Measurements from ENCODE around the gene ERI3. TPM values are rescaled to one million over a fixed set of nuclear protein-coding genes. Genes with fewer than 3 reads are reported as not detected.

ERI3 gene
- total and polyA plus RNA-seq, 2 of the 13 experiments (the other 11 are each of a cell fraction or from before 2014, with no cell fraction given) = 35.6 to 35.9 TPM

DNA sequence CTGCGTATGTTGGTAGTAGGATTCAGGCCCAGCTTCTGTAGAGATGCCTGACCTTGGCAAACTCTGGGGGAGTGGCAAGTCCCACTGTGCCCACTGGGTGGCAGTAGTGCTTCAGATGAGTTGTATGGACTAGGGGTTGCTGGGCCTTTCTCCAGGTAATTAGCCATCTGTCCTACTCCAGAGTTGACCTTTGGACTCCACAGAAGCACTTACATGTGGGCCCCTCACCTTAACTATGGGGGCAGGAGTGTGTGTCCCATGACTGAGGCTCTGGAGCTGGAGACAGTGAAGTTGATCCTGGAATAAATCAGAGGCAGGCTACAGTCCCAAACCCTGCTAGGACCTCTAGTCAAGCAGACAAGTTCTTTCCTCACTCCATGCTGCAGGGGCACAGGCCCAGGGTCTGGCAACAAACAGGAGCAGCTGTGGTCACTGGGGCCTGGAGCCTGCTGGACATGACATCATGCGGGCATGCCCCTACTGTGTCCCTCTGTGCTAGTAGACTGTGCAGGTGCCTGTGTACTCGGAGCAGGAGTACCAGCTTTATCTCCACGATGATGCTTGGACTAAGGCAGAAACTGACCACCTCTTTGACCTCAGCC is 137.1 kb downstream of the ERI3 start (continued):
- peak; percentile 21; the same call in 1 of the 2 replicates for TF ChIP-seq GABPB1 (CRISPR knock-in tag; IDR thresholded peaks at IDR 0.05)
- 0 out of 2 replicates have a peak, but pooled peaks have one; percentile 43 for TF ChIP-seq ERF (CRISPR knock-in tag; IDR thresholded peaks at IDR 0.05)
- no peak for TF ChIP-seq HDAC1 (CRISPR knock-in tag; IDR thresholded peaks at IDR 0.05)
- TF ChIP-seq PCBP2 (optimal IDR thresholded peaks at IDR 0.05; ENCODE audit: low read depth, low read length, poor library complexity, severe bottlenecking) = no peak
- no peak for TF ChIP-seq HHEX (CRISPR knock-in tag; IDR thresholded peaks at IDR 0.05)
- TF ChIP-seq ZNF24 (IDR thresholded peaks at IDR 0.05) = no peak
- TF ChIP-seq ZNF543 (CRISPR knock-in tag; IDR thresholded peaks at IDR 0.05) = no peak
- no peak for TF ChIP-seq ZNF101 (CRISPR knock-in tag; IDR thresholded peaks at IDR 0.05; ENCODE audit: borderline replicate concordance, low read depth)
- TF ChIP-seq ZFY (CRISPR knock-in tag; IDR thresholded peaks at IDR 0.05) = peak; percentile 55

DNA sequence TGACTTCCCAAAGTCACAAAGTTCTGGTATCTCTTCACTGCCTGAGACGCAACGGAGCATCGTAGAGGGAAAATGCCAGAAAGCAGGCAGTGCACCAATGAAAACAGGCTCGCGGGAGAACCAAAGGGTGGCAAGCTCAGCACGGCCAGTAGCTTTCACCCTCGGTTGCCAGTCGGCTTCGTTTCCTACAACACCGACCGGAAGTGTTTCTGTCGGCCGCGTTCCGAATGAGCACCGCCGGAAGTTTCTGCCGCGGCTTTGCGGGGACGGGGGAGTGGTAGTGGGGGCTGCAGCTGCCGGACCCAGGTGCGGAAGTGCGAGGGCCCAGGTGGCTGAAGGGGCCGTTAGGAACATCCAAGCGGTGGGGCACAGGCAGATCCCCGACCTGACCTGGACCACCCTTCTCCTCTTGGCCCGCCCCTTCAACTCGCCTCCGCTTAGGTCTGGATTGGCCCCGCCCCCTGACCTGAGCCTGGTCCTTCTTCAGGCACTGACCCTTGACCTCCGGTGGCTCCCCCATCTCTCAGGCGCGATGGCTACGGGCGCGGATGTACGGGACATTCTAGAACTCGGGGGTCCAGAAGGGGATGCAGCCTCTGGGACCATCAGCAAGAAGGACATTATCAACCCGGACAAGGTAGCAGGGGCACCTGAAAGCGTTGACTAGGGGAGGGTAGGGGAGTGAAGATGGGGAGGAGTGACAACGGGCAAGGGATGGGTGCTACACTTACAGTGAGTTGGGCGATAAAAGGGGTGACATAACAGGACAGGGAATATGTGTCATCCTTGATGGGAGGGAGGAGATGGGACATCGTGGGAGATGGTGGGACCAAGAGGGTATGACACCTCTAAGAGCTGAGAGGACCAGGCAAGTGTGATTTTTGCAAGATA is 141.6 kb downstream of the ERI3 start, which contains the start of gene DMAP1:
DMAP1 (plus strand) TSS at position 250 of the 891 bp plus-strand sequence; CDS start at position 533, 283 bp downstream.
- no peaks in the 10 kb centered on the region for H3K9me3 ChIP-seq (ENCODE audit: low read length)
- H3K4me3 ChIP-seq (replicated peaks in 1 of 3; ENCODE audit: insufficient read depth in 1 of 3, low read depth in 2 of 3, low read length in 3 of 3) = peak within 1 kb of the TSS; percentile 80 to 90 (median 83)
- peak; percentile 71 for DNase-seq (ENCODE audit: low spot score)
- H3K79me2 ChIP-seq (ENCODE audit: insufficient read depth, low read length) = peaks cover 5% of the 10 kb centered on the region
- peak within 1 kb of the TSS; percentile 20 for H3K27ac ChIP-seq (ENCODE audit: extremely low read length, insufficient read depth, low read length)
- WGBS (ENCODE audit: low lambda C conversion rate) = 2% methylated on average over 23 of the region's 44 CpGs
- no peaks in the 10 kb centered on the region; a peak in 1 of 5 replicates for H3K27me3 ChIP-seq (ENCODE audit: control insufficient read depth in 1 of 2, insufficient read depth in 2 of 2, low read length in 2 of 2)
- FAIRE-seq = peak; percentile 36
- H3K36me3 ChIP-seq (replicated peaks in 1 of 2; ENCODE audit: control insufficient read depth in 1 of 2, insufficient read depth in 2 of 2, low read length in 2 of 2) = peaks cover 4 to 24% of the 10 kb centered on the region in 2 experiments
- intact Hi-C loops (cut with micrococcal nuclease; ENCODE audit: unreplicated experiment) = no loop called here
- ChIA-PET POLR2A (interaction anchor here (1.0 to 1.8 kb wide), 7 partner anchors 12 to 563 kb away, joined by 3 to 15 read pairs (median 3); partner anchors contain the start of gene KDM4A), CTCF (ENCODE audit: low intra/inter-chr PET ratio, low total read pairs) (no interaction called here)
- H2AFZ ChIP-seq (ENCODE audit: low read length) = peak within 1 kb of the TSS; percentile 88
- ATAC-seq = peak; percentile 84
- no peaks in the 10 kb centered on the region for H4K20me1 ChIP-seq (ENCODE audit: insufficient read depth, low read length)
- peak within 1 kb of the TSS; percentile 77 for H3K9ac ChIP-seq (ENCODE audit: insufficient read depth, low read depth, low read length)
- H3K4me2 ChIP-seq (ENCODE audit: low read depth, low read length) = peak within 1 kb of the TSS; percentile 97
- in situ Hi-C loops (cut with HindIII; ENCODE audit: extremely low pct_ligation_motif_present, low pct_unique_long_range_greater_than_20kb) = loop anchor here (25.0 kb wide), 1 partner anchor 374 kb away; no protein-coding TSS in a partner anchor
- no TSS peak for BruUV-seq (replicated peaks)
- H3K4me1 ChIP-seq (ENCODE audit: insufficient read depth, low read length) = peaks cover 36% of the 10 kb centered on the region
- TF ChIP-seq, protein P1, sequence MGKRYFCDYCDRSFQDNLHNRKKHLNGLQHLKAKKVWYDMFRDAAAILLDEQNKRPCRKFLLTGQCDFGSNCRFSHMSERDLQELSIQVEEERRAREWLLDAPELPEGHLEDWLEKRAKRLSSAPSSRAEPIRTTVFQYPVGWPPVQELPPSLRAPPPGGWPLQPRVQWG (CRISPR knock-in tag; IDR thresholded peaks at IDR 0.05; ENCODE audit: borderline replicate concordance, low read depth) = no peak
- TF ChIP-seq REPIN1 (CRISPR knock-in tag; IDR thresholded peaks at IDR 0.05; ENCODE audit: borderline replicate concordance, low read depth) (peak; percentile 96), ZNF569 (CRISPR knock-in tag; IDR thresholded peaks at IDR 0.05; ENCODE audit: borderline replicate concordance) (no peak), MEF2D (CRISPR knock-in tag; IDR thresholded peaks at IDR 0.05) (no peak; the same call in 1 of the 2 replicates), NFRKB (IDR thresholded peaks at IDR 0.05) (no peak), ZNF772 (CRISPR knock-in tag; IDR thresholded peaks at IDR 0.05) (peak; percentile 55; the same call in 1 of the 2 replicates), PPARG (CRISPR knock-in tag; conservative IDR thresholded peaks at IDR 0.05) (0 out of 2 replicates have a peak, but pooled peaks have one; percentile 24), LCORL (IDR thresholded peaks at IDR 0.05) (no peak), LCORL (CRISPR knock-in tag; IDR thresholded peaks at IDR 0.05) (peak; percentile 68; the same call in 1 of the 2 replicates), ASH2L (IDR thresholded peaks at IDR 0.05; ENCODE audit: insufficient read length, low read depth, low read length) (peak; percentile 99), IKZF1 (IDR thresholded peaks at IDR 0.05) (no peak)
- TF ChIP-seq, protein P2, sequence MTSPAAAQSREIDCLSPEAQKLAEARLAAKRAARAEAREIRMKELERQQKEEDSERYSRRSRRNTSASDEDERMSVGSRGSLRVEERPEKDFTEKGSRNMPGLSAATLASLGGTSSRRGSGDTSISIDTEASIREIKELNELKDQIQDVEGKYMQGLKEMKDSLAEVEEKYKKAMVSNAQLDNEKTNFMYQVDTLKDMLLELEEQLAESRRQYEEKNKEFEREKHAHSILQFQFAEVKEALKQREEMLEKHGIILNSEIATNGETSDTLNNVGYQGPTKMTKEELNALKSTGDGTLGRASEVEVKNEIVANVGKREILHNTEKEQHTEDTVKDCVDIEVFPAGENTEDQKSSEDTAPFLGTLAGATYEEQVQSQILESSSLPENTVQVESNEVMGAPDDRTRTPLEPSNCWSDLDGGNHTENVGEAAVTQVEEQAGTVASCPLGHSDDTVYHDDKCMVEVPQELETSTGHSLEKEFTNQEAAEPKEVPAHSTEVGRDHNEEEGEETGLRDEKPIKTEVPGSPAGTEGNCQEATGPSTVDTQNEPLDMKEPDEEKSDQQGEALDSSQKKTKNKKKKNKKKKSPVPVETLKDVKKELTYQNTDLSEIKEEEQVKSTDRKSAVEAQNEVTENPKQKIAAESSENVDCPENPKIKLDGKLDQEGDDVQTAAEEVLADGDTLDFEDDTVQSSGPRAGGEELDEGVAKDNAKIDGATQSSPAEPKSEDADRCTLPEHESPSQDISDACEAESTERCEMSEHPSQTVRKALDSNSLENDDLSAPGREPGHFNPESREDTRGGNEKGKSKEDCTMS (CRISPR knock-in tag; conservative IDR thresholded peaks at IDR 0.05) = no peak
